GM12801 (cell line): Measurements from ENCODE around the gene TRIO.

Experiments
- TF ChIP-seq, protein P1 (sequence below): IDR thresholded peaks from one replicate; pipeline ENCODE4 v1.5.1; 2011; ENCODE audit warnings: control low read depth; ENCODE audit not compliant: insufficient read length; ENCODE audit errors: extremely low read depth

The TRIO gene

DNA sequence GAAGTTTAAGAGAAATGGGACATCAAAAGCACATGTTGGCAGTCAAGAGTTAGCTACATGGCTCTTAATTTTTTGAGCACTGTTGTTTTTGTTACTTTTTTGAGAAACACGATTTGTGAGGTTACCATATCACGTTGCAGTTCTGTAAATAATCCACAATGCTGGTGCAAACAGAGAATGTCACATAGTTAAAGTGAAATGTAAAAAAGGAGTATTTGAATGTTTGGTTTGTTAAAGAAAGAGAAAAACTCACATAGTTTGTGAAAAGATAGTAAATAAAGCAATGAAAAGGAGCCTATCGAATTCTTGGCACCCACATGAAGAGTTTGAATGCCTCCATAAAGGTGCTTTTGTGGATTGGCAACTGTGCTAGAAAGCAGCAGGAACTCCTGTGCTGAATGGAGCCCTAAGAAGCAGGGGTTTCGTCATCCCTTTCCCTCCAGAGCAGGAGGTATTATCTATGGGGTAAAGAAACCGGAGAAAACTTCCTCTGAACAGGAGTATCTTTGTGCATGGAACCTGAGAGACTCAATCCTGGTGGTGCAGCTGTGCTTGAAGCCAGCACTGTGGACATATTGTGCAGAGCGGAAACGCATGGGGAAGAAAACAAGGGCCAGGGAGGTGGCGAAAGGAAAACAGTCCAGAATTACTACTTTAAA, 289.9 kb downstream of the TRIO start:
- TF ChIP-seq, protein P1, sequence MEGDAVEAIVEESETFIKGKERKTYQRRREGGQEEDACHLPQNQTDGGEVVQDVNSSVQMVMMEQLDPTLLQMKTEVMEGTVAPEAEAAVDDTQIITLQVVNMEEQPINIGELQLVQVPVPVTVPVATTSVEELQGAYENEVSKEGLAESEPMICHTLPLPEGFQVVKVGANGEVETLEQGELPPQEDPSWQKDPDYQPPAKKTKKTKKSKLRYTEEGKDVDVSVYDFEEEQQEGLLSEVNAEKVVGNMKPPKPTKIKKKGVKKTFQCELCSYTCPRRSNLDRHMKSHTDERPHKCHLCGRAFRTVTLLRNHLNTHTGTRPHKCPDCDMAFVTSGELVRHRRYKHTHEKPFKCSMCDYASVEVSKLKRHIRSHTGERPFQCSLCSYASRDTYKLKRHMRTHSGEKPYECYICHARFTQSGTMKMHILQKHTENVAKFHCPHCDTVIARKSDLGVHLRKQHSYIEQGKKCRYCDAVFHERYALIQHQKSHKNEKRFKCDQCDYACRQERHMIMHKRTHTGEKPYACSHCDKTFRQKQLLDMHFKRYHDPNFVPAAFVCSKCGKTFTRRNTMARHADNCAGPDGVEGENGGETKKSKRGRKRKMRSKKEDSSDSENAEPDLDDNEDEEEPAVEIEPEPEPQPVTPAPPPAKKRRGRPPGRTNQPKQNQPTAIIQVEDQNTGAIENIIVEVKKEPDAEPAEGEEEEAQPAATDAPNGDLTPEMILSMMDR, result no peak

DNA sequence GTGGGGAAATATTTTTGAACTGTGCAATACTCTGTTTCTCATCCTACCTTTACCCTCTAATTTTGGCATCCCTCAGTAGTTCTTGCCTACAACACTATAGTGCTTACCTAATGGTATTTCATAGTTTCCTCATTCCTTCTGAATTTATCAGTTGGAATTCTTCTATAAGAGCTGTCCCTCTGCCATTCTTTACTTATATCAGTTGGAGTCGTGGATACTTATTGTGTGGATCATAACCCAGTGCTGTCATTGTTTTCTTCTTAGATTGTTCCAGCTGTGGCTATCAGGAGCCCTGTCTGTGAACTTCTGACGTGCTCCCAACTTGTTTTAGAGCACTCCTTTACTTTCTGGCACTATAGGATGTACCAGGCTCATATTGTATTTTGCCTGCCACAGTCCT, 292.3 kb downstream of the TRIO start:
- TF ChIP-seq, protein P1, result no peak

- TF ChIP-seq, protein P1, result no peak
Measured at GRCh38 chr5:14436801-14437542, 293.8 kb downstream of the TRIO start.

- TF ChIP-seq, protein P1, result no peak
Measured at GRCh38 chr5:14438195-14438606, 295.1 kb downstream of the TRIO start.

- TF ChIP-seq, protein P1, result no peak
Measured at GRCh38 chr5:14439087-14439871, 296.1 kb downstream of the TRIO start.

DNA sequence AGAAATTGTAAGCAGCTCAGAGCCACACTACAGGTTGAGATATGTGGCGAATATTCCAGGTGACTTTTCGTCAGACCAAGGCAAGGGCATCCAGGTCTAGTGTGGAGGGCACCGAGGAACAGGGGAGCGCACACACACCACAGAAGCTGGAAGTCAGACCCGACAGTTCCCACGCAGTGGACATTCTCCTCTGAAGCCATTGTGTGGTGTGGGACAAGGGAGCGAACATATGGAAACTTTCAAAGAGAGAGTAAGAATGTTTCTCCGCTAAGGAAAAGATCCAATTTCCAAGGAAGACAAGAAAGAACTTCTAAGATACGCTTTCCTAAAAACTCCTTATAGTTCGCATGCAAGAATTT, 297.1 kb downstream of the TRIO start:
- TF ChIP-seq, protein P1, result no peak

DNA sequence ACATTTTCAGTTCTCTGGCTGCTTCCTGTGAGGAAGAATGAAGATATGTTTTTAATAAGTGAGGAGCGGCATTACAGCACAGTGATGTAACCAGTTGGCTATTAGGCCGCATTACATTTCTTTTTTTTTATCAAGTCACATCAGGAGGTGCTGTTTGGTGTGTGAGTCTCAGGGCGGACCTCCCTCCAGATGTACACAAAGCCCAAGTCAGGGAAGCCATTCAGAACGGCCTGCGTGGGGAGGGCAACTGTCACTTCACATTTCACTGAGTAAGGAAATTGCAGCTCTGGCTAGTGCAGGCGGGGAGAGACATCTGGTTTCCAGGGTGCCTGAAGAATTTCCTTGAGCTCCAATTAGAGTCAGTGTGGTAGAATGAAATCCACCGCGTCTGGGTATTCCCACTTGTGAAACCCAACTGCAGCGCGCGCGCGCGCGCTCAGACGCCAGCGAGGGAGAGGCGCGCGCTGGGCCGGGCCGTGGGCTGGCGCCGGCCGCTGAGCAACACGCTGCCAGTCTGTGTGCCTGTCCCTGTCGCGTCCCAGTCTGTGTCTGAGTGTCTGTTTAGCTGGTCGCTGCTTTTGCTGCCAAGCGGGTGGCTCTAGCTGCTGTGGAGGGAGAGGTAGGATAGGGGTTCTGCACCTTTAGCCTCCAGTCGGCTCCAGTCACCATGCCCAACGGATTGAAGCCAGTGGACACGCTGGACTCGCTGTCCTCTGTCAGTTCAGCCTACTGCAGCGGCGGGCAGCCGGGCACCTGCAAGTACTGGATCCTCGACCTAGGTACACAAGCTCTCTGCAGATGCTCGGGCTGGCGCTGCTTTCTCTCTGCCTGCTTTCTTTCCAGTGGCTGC, 297.7 kb downstream of the TRIO start:
- TF ChIP-seq, protein P1, result no peak
